ENCODE measurements around the gene UBA3. TPM values are rescaled to one million over a fixed set of nuclear protein-coding genes. Genes with fewer than 3 reads are reported as not detected.

Gene UBA3
- total RNA-seq, 2 donors from 2014 or later: 57.4 to 59.0 TPM

DNA sequence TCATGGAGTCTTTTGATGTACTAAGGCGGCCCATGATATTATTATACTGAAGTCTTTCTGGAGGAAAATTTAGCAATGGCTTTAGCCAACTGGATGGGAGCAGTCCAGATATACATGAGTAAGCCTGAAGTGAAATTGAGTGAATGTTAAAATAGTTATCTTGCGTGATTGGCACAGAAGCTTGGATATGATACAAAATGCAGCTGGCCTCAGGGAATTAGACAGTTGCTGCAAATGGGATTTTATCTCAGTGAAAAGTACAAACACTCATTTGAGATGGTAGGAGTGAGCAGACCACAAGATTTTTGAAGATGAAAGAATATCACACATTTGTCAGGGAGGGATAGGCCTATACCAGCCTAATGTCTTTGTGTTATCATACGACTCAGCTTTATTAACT lies 33.4 kb upstream of the UBA3 start:
- H3K4me1 ChIP-seq: no peaks in the 10 kb centered on the region
- H3K36me3 ChIP-seq: no peaks in the 10 kb centered on the region
- TF ChIP-seq, protein P1, sequence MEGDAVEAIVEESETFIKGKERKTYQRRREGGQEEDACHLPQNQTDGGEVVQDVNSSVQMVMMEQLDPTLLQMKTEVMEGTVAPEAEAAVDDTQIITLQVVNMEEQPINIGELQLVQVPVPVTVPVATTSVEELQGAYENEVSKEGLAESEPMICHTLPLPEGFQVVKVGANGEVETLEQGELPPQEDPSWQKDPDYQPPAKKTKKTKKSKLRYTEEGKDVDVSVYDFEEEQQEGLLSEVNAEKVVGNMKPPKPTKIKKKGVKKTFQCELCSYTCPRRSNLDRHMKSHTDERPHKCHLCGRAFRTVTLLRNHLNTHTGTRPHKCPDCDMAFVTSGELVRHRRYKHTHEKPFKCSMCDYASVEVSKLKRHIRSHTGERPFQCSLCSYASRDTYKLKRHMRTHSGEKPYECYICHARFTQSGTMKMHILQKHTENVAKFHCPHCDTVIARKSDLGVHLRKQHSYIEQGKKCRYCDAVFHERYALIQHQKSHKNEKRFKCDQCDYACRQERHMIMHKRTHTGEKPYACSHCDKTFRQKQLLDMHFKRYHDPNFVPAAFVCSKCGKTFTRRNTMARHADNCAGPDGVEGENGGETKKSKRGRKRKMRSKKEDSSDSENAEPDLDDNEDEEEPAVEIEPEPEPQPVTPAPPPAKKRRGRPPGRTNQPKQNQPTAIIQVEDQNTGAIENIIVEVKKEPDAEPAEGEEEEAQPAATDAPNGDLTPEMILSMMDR (IDR thresholded peaks at IDR 0.05): no peak
- H3K27me3 ChIP-seq: no peaks in the 10 kb centered on the region
- no peaks in the 10 kb centered on the region for H3K9me3 ChIP-seq
- no peak overlapping the region for H3K4me3 ChIP-seq
- intact Hi-C loops (cut with DNase I): no loop called here
- no peak overlapping the region for H3K27ac ChIP-seq
- DNase-seq: no peak
- no peak overlapping the region for H3K9ac ChIP-seq (ENCODE audit: low read depth in 2 of 2, low read length in 2 of 2)

DNA sequence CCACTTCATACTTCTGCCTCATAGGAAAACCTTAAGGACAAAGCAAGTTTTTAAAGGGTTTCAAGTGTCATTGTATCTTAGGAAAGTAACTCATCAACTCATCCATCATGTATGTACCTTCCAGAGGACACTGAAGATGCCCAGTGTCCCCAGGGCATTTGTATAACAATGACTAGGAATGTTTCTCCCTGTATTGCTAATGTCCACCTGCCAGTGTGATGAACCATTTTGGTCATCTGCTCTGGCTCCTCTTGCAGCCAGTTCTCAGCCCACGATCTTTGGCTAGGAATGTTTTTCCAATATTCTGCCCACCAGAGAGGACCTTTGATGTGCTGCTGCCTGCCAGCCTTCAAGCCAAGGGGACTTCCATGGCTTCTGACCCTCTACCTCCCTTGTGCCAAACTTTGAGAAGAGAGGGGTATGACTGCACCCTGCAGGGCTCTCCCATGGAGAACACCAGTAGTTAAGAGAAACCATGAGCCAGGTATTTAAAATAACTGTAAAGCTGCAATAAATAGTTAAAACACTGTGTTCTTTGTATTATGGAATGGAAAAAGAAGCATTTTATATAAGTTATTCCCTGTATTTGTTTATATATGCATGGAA lies 30.9 kb upstream of the UBA3 start:
- intact Hi-C loops (cut with DNase I): no loop called here
- no peak for DNase-seq
- TF ChIP-seq, protein P1 (IDR thresholded peaks at IDR 0.05): no peak
- H3K36me3 ChIP-seq: no peaks in the 10 kb centered on the region
- no peak overlapping the region for H3K9ac ChIP-seq (ENCODE audit: low read depth in 2 of 2, low read length in 2 of 2)
- no peaks in the 10 kb centered on the region for H3K9me3 ChIP-seq
- no peaks in the 10 kb centered on the region for H3K27me3 ChIP-seq
- H3K27ac ChIP-seq: no peak overlapping the region
- H3K4me3 ChIP-seq: no peak overlapping the region
- H3K4me1 ChIP-seq: no peaks in the 10 kb centered on the region

DNA sequence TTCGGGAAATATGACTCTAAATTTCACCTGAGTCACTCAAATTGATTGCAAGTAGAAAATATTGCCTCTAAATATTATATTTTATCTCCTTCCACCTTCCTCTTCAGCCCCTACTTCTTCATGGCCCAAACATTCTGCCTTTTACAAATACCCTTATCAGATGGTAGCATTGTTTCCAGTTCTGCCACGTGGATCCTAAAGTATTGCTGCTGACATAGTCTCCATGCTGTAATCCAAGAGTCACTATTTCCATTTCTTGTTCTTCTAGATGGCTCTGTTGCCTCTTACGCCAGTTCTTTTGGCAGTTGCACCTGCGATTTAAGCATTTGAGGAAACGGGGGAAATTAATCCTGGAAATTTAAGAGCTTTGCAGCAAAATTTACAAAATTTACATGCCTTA lies 28.6 kb upstream of the UBA3 start:
- TF ChIP-seq, protein P1 (IDR thresholded peaks at IDR 0.05): no peak
- intact Hi-C loops (cut with DNase I): no loop called here
- no peaks in the 10 kb centered on the region for H3K27me3 ChIP-seq

GRCh38 chr3:69107841-69108240 lies 27.7 kb upstream of the UBA3 start:
- H3K9me3 ChIP-seq: no peaks in the 10 kb centered on the region
- DNase-seq: no peak
- H3K4me1 ChIP-seq: no peaks in the 10 kb centered on the region
- no peaks in the 10 kb centered on the region for H3K27me3 ChIP-seq
- intact Hi-C loops (cut with DNase I): no loop called here
- H3K4me3 ChIP-seq: no peak overlapping the region
- TF ChIP-seq, protein P1 (IDR thresholded peaks at IDR 0.05): no peak
- no peak overlapping the region for H3K9ac ChIP-seq (ENCODE audit: low read depth in 2 of 2, low read length in 2 of 2)
- no peaks in the 10 kb centered on the region for H3K36me3 ChIP-seq
- H3K27ac ChIP-seq: no peak overlapping the region

More for the DNA sequence above, 28.6 kb upstream of the UBA3 start:
- Histone ChIP-seq H3K9me3 (no peaks in the 10 kb centered on the region), H3K9ac (ENCODE audit: low read depth in 2 of 2, low read length in 2 of 2) (no peak overlapping the region), H3K4me1 (no peaks in the 10 kb centered on the region), H3K27ac (no peak overlapping the region), H3K36me3 (no peaks in the 10 kb centered on the region), H3K4me3 (no peak overlapping the region)
- no peak for DNase-seq

GRCh38 chr3:69105320-69105719 lies 25.2 kb upstream of the UBA3 start:
- Histone ChIP-seq H3K9me3 (no peaks in the 10 kb centered on the region), H3K4me3 (no peak overlapping the region), H3K27me3 (no peaks in the 10 kb centered on the region), H3K36me3 (no peaks in the 10 kb centered on the region), H3K4me1 (no peaks in the 10 kb centered on the region), H3K27ac (no peak overlapping the region), H3K9ac (ENCODE audit: low read depth in 2 of 2, low read length in 2 of 2) (no peak overlapping the region)
- intact Hi-C loops (cut with DNase I): no loop called here
- TF ChIP-seq, protein P1 (IDR thresholded peaks at IDR 0.05): no peak
- no peak for DNase-seq
